ENCODE results near the gene EXD3. TPM values are rescaled to one million over a fixed set of nuclear protein-coding genes. Genes with fewer than 3 reads are reported as not detected.

Gene EXD3
- total RNA-seq, 1 donor from 2014 or later: 6.8 TPM

DNA sequence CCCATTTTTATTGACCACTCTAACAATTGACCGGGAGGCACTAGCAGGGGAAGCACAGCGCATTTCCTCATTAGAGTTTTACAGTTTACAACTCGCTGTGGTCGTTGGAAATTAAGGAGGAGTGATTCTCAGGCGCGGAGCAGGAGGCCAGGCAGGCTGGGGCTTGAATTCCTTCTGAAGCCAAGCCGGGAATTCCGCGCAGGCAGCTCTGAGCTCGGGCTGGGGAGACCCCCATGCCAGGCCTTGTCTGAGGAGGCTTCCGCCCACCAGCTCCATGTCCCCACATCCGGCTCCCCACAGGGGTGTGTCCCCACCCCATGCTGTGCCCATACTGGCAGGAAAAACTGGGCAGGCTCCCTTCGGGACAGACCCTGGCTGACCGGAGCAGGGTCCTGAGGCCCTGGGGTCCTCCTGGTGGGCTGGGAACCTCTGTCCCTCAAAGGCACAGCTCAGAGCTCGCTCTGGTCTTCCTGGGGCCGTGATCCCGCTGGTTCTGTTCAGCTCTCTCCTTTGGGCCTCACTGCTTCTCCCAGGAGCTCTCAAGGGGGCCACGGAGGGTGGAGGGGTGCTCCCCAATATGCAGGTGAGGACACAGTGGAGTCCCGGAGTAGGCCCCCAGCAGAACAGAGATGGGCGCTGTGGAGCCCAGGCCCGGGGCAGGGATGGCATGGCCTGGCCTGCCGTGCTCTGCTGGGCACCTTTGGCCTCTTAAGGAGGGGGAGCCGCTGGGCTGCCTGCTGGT is 119.6 kb downstream of the EXD3 start:
- DNase-seq (ENCODE audit: low spot score): no peak
- H3K4me1 Mint-ChIP-seq (ENCODE audit: low read depth): peaks cover 8% of the 10 kb centered on the region
- H3K36me3 Mint-ChIP-seq (ENCODE audit: low read depth): no peaks in the 10 kb centered on the region
- H3K27me3 Mint-ChIP-seq (ENCODE audit: low read depth): peaks cover 14% of the 10 kb centered on the region
- H3K4me3 Mint-ChIP-seq (ENCODE audit: low read depth): peak overlapping the region; percentile 13
- H3K9me3 Mint-ChIP-seq: no peaks in the 10 kb centered on the region
- H3K27ac Mint-ChIP-seq: no peak overlapping the region
- intact Hi-C loops (cut with micrococcal nuclease): no loop called here

DNA sequence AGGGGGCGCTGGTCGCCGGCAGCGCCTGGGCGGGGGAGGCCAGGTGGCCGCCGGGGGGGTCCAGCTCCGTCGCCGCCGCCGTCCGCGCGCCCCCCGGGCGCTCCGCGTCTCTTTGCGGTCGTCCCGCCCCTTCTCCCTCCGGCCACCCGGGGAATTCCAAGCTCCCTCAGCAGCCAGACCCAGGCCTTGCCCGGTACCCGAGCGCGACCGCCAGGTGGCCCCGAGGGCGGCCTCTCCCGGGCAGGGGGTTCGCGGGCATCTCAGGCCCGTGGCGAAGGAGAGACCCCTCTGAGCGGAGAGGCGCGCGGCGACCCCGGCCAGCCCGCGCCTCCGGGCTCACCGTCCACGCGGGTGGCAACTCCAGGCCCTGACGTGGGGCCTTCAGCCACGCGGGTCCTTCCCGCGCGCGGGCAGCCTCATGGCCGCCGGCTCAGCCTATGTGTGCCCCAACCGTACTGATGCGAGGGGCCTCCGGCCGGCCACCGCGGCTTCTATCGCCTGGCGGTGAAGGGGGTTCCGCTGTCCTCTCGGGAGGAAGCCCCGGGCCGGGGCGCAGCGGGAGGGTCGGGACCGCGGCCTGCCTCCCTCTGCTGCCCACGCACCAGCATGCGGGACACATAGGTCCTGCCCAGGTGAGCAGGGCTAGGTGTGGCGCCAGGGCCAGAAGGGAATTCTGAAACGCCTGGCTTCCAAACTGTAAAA is 120.4 kb downstream of the EXD3 start:
- Mint-ChIP-seq H3K4me3 (ENCODE audit: low read depth) (no peak overlapping the region), H3K9me3 (no peaks in the 10 kb centered on the region)
- intact Hi-C loops (cut with micrococcal nuclease): no loop called here

DNA sequence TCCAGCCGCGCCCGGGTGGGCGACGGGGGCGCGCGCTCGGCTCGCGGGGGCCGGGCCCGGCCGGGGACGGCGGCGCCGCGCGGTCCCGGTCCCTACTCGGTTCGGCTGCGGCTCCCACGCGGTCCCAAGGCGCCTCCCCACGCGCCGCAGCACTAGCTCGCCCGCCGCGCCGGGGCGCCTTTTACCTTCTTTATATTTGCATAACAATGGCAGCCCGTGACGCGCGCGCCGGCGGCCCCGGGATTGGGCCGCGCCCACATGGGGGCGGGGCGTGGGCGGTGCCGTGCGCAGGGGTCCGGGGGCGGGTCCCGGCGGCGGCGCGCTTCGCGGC is 120.9 kb downstream of the EXD3 start, which contains the start of gene NRARP:
Gene NRARP (minus strand): TSS at position 154 of the 331 bp plus-strand sequence. CDS start 343 bp downstream, outside the sequence.
- no peak within 1 kb of the TSS for H3K27ac Mint-ChIP-seq
- DNase-seq (ENCODE audit: low spot score): peak; percentile 87
- H3K4me1 Mint-ChIP-seq (ENCODE audit: low read depth): peaks cover 8% of the 10 kb centered on the region
- no peaks in the 10 kb centered on the region for H3K9me3 Mint-ChIP-seq
- peak within 1 kb of the TSS; percentile 80 for H3K4me3 Mint-ChIP-seq (ENCODE audit: low read depth)
- intact Hi-C loops (cut with micrococcal nuclease): no loop called here
- H3K36me3 Mint-ChIP-seq (ENCODE audit: low read depth): no peaks in the 10 kb centered on the region
- peaks cover 18% of the 10 kb centered on the region for H3K27me3 Mint-ChIP-seq (ENCODE audit: low read depth)

More for the DNA sequence above, 120.4 kb downstream of the EXD3 start:
- Mint-ChIP-seq H3K36me3 (ENCODE audit: low read depth) (no peaks in the 10 kb centered on the region), H3K27ac (no peak overlapping the region), H3K27me3 (ENCODE audit: low read depth) (peaks cover 14% of the 10 kb centered on the region), H3K4me1 (ENCODE audit: low read depth) (peaks cover 8% of the 10 kb centered on the region)
- DNase-seq (ENCODE audit: low spot score): no peak

DNA sequence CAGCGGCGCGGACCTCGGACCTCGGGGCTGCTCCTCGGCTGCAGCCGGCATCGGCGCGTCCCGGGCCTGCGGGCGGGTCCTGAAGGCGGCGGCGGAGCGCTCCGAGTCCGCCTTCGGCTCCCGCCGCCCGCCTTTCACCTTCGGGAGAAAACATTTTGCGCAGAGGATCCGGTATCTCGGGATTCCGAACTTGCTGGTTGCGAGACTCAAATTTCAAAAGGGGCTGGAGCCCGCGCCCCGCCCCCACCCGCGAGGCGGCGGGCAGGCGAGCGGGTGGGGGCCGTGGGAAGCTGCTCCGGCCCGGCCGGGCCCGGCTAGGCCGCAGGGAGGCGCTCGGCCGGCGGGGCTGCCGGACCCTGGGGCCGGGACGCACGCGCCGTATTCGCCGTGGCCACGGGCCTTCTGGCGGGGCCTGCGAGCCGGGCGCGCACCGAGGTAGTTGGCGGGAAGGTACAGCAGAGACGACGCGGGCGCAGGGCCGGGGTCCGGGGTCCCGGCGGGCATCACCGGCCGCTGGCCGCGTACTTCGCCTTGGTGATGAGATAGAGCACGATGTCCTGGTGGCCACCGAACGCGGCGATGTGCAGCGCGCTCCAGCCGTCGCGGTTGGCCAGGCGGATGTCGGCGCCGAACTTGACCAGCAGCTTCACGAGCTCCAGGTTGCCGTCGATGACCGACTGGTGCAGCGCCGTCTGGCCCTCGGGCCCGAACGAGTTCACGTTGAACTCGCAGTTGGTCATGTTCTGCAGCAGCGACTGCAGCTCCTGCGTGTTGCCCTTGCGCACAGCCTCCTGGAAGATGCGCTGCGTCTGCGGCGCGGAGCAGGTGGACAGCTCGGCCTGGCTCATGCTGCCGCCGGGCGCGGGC is 121.6 kb downstream of the EXD3 start:
- intact Hi-C loops (cut with micrococcal nuclease): no loop called here
- Mint-ChIP-seq H3K27ac (no peak overlapping the region), H3K27me3 (ENCODE audit: low read depth) (peaks cover 25% of the 10 kb centered on the region), H3K4me3 (ENCODE audit: low read depth) (peak overlapping the region; percentile 80), H3K4me1 (ENCODE audit: low read depth) (peaks cover 9% of the 10 kb centered on the region), H3K9me3 (no peaks in the 10 kb centered on the region), H3K36me3 (ENCODE audit: low read depth) (no peaks in the 10 kb centered on the region)
- DNase-seq (ENCODE audit: low spot score): no peak

DNA sequence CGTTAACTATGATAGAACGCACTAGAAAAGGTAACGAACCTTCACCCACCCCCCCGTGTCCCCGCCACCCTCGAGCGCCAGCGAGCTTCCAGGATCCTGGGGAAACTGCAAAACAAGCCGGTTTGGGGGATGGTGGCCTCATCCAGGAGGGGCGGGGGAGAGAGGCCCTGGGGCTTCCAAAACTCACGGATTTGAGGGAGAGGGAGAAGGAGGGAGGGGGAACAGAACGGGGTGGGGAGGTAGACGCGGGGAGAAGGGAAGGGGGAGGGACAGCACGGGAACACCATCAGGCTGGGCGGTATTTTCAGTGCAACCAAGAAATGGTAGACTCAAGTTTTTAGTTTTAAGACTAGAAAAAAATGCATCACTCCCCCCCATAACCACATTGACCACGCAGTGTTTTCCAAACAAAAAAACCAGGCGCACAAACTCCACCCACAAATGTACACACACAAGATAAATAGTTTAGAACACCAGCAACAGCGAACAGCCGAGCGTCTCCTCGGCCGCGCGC is 122.3 kb downstream of the EXD3 start:
- H3K36me3 Mint-ChIP-seq (ENCODE audit: low read depth): no peaks in the 10 kb centered on the region
- no peak for DNase-seq (ENCODE audit: low spot score)
- H3K9me3 Mint-ChIP-seq: no peaks in the 10 kb centered on the region
- peaks cover 26% of the 10 kb centered on the region for H3K27me3 Mint-ChIP-seq (ENCODE audit: low read depth)
- H3K27ac Mint-ChIP-seq: no peak overlapping the region
- intact Hi-C loops (cut with micrococcal nuclease): no loop called here
- H3K4me3 Mint-ChIP-seq (ENCODE audit: low read depth): peak overlapping the region; percentile 80
- H3K4me1 Mint-ChIP-seq (ENCODE audit: low read depth): peaks cover 8% of the 10 kb centered on the region

DNA sequence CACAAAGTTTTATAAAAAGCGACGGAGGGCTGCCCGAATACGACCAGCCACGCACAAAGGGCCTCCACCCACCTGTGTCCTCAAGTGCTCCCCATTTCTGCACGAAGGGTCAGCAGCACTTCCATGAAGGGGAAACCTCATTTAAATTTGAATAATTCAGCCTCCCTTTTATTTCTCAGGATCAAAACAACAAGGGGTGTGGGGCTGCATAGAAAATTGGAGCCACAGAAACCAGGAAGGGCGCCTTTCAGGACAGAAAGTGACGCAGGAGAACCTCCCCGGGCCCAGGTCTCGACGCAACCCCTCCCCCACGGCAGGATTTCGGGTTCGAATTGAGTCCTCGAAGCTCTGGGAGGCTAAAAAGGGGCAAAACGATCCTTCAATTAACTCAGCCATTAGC is 123.0 kb downstream of the EXD3 start:
- Mint-ChIP-seq H3K4me1 (ENCODE audit: low read depth) (peaks cover 5% of the 10 kb centered on the region), H3K36me3 (ENCODE audit: low read depth) (no peaks in the 10 kb centered on the region), H3K4me3 (ENCODE audit: low read depth) (peak overlapping the region; percentile 57), H3K9me3 (no peaks in the 10 kb centered on the region), H3K27ac (no peak overlapping the region), H3K27me3 (ENCODE audit: low read depth) (peaks cover 26% of the 10 kb centered on the region)
- intact Hi-C loops (cut with micrococcal nuclease): no loop called here
- DNase-seq (ENCODE audit: low spot score): no peak

DNA sequence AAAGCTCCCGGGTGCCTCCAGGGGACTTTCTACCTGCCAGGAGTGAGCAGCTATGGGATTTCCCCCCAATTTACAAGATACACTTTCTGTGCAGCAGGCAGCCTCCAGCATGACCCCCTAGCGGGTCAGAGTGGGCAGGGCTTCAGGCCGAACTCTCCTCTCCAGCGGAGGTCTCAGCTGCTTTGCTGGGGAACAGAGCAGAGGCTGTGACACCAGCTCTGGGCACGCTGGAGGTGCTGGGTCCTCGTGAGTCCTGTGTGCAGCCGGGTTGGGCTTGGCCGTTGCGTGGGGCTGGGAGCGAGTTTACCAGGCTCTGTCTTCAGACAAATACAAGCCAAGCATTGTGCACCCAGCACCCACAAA is 123.8 kb downstream of the EXD3 start:
- Mint-ChIP-seq H3K9me3 (no peaks in the 10 kb centered on the region), H3K36me3 (ENCODE audit: low read depth) (no peaks in the 10 kb centered on the region), H3K4me1 (ENCODE audit: low read depth) (peaks cover 5% of the 10 kb centered on the region), H3K27ac (no peak overlapping the region), H3K4me3 (ENCODE audit: low read depth) (no peak overlapping the region), H3K27me3 (ENCODE audit: low read depth) (peaks cover 30% of the 10 kb centered on the region)
- intact Hi-C loops (cut with micrococcal nuclease): no loop called here
- DNase-seq (ENCODE audit: low spot score): no peak

DNA sequence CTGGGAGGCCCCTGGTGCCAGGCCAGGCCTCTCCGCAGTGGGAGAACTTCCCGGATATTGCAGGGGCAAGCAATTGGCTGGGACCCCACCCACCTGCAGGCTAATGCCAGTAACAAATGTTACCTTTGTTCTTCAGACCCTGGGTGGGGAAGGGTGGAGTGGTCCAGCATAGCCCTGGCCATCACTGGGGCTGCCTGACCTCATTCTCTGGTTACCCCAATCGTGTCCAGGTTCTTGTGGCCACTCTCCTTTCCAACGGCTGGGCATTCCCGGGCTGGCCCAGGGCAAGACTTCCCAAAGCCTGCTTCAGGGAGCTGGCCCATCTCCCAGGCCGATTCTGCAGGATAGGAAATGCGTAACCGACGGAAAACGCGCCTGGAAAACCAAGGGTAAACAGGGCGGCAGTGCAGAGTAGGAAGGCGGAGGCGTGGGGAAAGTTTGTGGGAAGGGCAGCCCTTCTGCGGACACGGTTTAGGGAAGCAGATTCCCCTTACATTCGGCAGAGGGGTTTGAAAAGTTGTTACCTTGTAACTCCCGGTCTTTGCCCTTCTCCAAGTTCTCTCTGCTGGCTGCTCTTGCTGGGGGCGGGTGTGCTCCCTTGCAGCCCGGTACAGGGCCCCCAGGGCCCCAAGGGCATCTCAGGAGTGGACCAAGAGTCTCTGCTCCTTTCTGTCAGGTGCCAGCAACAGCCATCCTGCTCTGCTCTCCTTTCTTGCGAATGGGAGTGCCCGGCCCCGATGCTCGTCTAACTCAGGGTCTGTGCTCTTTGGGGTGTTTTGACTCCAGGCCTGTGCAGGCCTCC is 124.4 kb downstream of the EXD3 start:
- Mint-ChIP-seq H3K36me3 (ENCODE audit: low read depth) (no peaks in the 10 kb centered on the region), H3K4me1 (ENCODE audit: low read depth) (peaks cover 5% of the 10 kb centered on the region), H3K27me3 (ENCODE audit: low read depth) (peaks cover 33% of the 10 kb centered on the region), H3K4me3 (ENCODE audit: low read depth) (no peak overlapping the region), H3K9me3 (no peaks in the 10 kb centered on the region), H3K27ac (no peak overlapping the region)
- no peak for DNase-seq (ENCODE audit: low spot score)
- intact Hi-C loops (cut with micrococcal nuclease): no loop called here

DNA sequence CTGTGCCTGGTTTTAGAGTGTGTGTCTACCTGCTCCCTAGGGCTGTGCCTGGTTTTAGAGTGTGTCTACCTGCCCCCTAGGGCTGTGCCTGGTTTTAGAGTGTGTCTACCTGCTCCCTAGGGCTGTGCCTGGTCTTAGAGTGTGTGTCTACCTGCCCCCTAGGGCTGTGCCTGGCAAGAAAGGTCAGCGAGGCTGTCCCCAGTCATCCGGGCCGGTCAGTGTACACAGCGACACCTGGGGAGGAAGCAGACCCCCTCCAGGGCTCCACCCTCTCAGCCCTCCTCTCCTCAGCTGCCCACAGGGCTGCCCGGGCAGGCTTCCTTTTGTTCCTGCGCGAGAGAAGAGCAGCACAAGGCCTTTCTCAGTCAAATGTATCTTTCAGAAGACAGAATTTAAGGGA is 125.0 kb downstream of the EXD3 start:
- Mint-ChIP-seq H3K4me3 (ENCODE audit: low read depth) (no peak overlapping the region), H3K9me3 (no peaks in the 10 kb centered on the region), H3K27me3 (ENCODE audit: low read depth) (peaks cover 37% of the 10 kb centered on the region), H3K4me1 (ENCODE audit: low read depth) (peaks cover 5% of the 10 kb centered on the region), H3K27ac (no peak overlapping the region), H3K36me3 (ENCODE audit: low read depth) (no peaks in the 10 kb centered on the region)
- no peak for DNase-seq (ENCODE audit: low spot score)
- intact Hi-C loops (cut with micrococcal nuclease): no loop called here

DNA sequence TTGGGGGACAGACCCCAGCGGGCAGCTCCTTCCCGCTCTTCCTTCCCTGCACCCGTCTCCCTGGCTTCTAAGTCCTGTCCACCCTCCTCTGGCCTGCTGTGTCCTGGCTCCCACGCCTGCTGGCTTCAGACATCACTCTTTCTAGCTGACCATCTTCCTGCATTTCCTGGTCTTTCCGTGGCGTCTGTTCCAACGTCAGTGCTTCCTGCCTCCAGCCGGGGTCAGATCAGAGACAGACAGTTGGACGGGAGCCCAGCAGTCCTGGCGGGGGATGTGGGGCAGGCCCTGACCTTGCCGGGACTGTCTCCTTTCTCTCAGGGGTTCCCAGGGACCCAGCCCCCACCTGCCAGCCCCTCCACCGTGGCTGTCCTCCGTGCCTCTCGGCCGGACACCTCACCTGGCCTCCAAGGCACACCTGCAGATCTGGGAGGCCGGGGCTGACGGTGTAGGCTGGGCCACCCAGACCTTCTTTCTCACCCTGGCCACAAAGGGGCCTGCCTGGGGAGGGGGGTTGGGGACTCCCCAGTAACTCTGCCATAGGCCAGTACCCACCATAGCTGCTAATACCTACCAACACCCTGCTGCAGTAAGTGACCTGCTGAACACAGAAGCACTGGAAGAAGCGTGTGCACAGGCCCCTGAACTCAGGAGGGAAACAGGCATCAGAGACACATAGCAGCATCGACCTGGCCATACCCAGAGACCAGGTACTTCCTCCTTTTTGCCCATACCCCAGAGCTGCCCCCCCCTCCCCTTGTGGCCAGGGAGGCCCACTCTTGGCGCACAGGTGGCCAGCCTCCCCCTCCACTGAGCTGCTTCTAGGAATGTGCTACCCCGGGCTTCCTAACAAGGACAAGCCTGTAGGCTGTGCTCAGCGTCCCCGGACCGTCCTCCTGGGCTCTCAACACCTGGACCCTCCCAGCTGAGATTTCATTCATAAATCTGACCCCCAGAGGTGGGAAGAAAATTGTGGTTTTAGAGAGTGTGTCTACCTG is 126.0 kb downstream of the EXD3 start:
- Mint-ChIP-seq H3K27me3 (ENCODE audit: low read depth) (peaks cover 37% of the 10 kb centered on the region), H3K4me1 (ENCODE audit: low read depth) (peaks cover 5% of the 10 kb centered on the region)
- intact Hi-C loops (cut with micrococcal nuclease): no loop called here

DNA sequence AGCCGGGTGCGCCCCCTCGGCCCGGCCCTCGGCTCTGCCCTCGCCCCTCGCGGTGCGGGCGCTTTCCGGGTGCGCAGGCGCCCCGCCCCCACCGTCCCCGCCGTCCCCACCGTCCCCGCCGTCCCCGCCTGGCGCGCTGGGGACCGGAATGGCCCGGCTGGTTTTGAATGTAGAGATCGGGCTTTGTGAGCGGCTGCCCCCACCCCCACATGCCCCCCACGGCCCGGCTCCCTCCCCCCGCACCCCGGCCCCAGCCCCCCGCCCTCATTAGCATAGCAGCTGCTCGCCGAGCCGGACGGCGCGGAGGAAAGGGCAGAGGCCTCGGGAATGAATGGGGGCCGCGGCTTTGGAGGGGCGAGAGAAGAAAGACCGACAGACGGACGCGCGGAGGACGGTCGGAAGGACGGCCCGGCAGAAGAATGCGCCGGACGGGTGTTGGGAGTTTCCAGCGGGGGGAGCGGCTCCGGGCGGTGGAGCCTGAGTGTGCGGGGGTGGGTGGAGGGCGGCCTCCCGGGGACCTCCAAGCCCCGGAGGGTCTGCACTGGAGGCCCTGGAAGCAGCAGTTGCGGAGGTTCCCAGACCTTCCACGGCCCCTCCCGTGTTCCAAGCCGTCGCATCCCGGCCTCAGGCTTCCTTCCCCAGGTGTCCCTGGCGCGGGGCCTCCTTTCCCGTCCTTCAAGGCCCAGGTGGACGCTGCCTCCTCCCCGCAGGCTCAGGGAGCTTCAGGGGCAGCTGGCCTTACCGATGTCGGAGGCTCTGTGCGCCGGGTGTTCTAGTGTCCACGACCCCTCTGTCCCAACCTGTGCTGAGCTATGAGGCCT is 126.9 kb downstream of the EXD3 start:
- H3K36me3 Mint-ChIP-seq (ENCODE audit: low read depth): no peaks in the 10 kb centered on the region
- intact Hi-C loops (cut with micrococcal nuclease): loop anchor here (2.0 kb wide), 1 partner anchor 111 kb away; no protein-coding TSS in a partner anchor
- DNase-seq (ENCODE audit: low spot score): no peak
- peaks cover 5% of the 10 kb centered on the region for H3K4me1 Mint-ChIP-seq (ENCODE audit: low read depth)
- no peak overlapping the region for H3K27ac Mint-ChIP-seq
- H3K4me3 Mint-ChIP-seq (ENCODE audit: low read depth): peak overlapping the region; percentile 67
- peaks cover 37% of the 10 kb centered on the region for H3K27me3 Mint-ChIP-seq (ENCODE audit: low read depth)
- H3K9me3 Mint-ChIP-seq: no peaks in the 10 kb centered on the region

More for the DNA sequence above, 126.0 kb downstream of the EXD3 start:
- no peak for DNase-seq (ENCODE audit: low spot score)
- Mint-ChIP-seq H3K4me3 (ENCODE audit: low read depth) (peak overlapping the region; percentile 67), H3K9me3 (no peaks in the 10 kb centered on the region), H3K36me3 (ENCODE audit: low read depth) (no peaks in the 10 kb centered on the region), H3K27ac (peak overlapping the region; percentile 57)

All from activated T-helper 2 cell treated with anti-CD3 and anti-CD28 coated beads, Interferon-gamma antibody, Interleukin-2, Interleukin-4, amounts not matched to agents 10 μg/mL and 5 μg/mL and 100 μg/mL, durations not matched to agents 14 hours and 24 hours and 36 hours (primary cell).